NCI-H1105 (cell line): ENCODE results near the gene ASXL3.

ENCODE experiments used
- DNase-seq: peaks from one replicate; lab custom pipeline; 2025; lab: John Stamatoyannopoulos, UW

The ASXL3 gene

DNA sequence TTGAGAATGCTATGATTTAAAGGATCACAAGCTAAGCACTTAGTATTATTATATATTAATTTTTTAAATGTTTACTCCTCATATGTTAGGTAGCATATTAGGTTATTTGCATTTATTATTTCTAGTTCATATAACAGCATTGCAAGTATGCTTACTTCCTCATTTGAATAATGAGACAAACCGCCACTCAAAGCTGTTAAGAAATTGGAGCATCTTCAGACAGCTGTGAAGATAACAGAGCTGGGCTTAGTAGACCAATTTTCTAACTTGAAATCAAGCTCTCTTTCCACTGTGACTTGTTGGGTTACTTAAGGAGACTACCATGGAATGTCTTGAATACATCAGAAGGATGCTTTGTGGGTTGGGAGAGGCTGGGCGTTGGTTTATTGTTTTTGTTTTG, 139.3 kb downstream of the ASXL3 start:
- no peak for DNase-seq

DNA sequence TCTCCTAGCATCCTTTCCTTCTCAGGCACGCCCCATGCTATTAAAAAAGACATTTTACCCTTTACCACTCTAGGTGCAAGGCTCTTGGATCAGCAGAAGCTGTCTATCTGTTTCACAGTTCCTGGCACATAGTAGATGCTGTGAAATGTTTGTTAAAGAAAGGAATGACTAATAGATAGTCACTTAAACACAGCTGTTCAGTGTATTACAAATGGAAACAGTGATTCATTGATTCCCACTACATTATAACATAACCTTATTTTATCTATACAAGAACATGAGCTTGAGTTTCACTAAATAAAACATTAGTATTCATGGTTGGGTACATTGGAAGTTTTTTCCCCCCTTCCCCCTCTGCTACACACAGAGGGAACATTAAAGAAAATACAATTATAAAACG, 142.1 kb downstream of the ASXL3 start:
- no peak for DNase-seq

DNA sequence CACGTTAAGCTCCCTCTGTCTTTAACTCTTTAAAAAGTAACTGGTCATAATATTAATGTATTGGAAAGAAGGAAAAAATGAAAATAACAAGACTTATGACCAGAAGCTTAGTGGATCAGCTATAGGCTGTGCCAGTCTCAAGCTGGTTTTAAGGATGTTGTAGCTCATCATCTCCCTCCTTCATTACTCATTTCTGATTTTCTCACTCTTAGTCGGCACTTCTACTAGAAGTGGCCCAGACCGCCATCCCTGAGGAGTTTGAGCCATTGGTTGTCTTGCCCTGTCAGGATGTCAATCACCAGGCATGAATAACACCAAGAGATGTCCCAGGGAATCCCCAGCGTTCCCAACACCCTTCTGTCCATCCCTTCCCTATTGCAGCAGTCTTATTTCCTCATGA, 151.5 kb downstream of the ASXL3 start:
- no peak for DNase-seq

DNA sequence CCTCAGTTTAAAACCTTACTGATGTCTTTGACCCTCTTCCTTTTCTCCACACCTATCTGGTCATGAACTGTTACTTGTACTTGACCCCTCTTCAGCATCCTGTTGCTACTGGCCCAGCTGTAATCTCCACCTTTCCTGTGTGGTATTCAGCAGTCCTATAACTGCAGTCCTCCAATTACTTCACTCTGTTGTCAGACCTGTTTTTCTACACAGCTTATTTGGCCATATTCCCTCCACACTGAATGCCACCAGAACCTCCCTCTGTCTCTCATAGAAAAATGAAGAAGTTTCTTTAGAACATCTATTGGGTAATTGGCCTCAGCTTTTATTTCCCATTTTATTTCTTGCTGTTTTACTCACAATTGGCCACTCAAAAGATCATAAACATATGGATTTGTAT, 155.4 kb downstream of the ASXL3 start:
- no peak for DNase-seq

DNA sequence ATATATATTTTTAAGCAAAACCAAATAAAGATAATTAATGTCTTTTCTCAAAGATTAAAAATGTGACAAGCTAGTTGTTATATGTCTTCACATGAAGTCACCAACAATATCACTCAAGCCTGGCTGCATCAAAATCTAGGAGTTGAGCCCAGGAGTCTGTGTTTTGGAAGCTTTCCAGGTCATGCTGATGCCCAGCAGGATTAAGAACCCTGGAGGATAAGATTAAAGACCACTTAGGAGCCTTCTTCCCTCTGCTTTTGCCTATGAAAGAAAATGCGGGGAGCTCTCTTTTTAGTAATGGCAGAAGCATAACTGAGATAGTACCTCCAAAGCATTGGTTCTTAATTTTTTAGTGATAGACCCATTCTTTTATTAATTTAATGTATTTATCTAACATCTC, 157.4 kb downstream of the ASXL3 start:
- no peak for DNase-seq

DNA sequence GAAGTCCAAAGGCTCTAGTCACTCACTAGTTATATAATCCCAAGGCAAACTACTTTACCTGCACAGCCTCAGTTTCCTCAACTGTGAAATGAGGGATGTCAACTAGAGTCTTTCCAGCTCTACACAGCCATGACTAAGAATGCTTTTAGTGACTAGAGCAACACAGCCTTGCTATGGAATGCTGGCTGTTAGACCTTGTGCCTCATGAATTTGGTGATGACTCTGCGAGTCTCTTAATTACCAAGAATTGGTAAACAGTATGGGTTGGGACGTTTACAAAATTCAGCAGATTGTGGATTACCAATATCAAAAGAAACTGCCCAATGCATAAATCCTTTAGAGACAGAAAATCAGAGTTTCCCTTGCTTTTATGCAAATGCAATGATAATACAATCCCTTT, 163.7 kb downstream of the ASXL3 start:
- no peak for DNase-seq

DNA sequence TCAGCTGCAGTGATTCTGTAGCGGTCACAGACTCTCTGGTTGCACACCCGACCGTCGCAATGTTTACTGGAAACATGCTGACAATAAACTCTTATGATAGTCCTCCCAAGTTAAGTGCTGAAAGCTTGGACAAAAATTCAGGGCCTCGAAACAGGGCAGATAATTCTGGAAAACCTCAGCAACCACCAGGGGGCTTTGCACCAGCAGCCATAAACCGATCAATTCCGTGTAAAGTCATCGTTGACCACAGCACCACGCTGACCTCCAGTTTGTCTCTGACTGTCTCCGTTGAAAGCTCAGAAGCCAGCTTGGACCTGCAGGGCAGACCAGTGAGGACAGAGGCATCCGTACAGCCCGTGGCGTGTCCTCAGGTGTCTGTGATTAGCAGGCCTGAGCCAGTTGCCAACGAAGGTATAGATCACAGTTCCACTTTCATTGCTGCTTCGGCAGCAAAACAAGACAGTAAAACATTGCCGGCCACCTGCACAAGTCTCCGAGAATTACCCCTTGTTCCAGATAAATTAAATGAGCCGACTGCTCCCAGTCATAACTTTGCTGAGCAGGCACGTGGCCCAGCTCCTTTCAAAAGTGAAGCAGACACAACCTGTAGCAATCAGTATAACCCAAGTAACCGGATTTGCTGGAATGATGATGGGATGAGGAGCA, 166.1 kb downstream of the ASXL3 start:
- DNase-seq = peak; percentile 68

DNA sequence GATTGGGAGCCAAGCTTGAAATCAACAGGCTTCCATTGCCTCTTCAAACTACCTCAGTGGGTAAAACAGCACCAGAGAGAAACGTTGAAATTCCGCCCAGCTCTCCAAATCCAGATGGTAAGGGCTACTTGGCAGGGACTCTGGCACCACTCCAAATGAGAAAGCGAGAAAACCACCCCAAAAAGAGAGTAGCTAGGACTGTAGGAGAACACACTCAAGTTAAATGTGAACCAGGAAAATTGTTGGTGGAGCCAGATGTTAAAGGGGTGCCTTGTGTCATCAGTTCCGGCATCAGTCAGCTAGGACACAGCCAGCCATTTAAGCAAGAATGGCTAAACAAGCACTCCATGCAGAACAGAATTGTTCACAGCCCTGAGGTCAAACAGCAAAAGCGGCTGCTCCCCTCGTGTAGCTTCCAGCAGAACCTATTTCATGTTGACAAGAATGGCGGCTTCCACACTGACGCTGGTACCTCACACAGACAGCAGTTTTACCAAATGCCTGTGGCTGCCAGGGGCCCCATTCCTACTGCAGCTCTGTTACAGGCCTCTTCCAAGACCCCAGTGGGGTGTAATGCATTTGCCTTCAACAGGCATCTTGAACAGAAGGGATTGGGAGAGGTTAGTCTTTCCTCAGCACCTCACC, 167.3 kb downstream of the ASXL3 start:
- DNase-seq = peak; percentile 72

DNA sequence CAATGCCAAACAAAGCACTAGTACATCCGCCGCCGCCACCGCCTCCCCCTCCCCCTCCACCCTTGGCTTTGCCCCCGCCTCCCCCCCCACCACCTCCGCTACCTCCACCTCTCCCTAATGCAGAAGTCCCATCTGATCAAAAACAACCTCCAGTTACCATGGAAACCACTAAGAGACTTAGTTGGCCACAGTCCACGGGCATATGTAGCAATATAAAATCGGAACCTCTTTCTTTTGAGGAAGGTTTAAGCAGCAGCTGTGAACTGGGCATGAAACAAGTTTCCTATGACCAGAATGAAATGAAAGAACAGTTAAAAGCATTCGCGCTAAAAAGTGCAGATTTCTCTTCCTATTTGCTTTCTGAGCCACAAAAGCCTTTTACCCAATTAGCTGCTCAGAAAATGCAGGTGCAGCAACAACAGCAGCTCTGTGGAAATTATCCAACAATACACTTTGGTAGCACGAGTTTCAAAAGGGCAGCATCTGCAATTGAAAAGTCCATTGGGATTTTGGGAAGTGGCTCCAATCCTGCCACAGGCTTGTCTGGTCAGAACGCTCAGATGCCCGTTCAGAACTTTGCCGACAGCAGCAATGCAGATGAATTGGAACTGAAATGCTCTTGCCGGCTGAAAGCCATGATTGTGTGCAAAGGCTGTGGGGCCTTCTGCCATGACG, 168.0 kb downstream of the ASXL3 start:
- DNase-seq = peak; percentile 98

DNA sequence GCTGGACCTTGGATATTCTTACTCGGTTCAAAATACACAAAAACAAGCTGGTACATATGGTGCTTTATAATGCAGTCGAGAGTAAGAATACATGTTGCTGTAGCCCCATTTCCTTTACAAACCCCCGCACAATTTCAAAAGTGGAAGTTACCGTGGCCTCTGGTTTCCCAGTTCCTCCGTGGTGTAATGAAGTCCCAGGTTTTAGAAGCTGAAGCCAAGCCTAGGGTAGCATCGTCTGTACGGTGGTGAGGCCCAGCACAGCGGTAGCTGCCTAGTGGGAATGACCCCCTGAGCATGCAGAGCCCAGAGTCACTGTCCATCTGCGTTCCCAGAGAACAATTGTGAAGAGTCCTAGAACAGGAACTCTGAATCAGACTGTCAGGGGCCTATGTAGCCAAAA, 171.8 kb downstream of the ASXL3 start:
- peak; percentile 33 for DNase-seq

DNA sequence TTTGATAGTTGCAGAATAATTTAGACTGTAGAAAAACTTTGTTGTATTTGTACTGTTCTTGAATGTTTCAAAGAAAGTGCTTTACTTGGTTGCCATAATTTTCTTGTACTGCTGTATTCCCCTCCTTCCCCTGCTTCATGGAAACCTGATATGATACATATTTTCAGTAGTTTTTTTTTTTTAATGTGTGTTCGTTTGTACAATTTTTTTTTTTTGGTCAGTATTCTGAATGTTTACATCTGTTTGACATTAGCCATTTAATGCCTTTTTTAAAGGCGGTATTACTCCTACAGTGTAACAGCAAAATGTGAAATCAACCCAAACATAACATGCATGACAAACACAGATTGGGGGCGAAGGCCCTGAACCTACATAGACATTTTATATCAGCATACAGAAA, 172.3 kb downstream of the ASXL3 start:
- no peak for DNase-seq

DNA sequence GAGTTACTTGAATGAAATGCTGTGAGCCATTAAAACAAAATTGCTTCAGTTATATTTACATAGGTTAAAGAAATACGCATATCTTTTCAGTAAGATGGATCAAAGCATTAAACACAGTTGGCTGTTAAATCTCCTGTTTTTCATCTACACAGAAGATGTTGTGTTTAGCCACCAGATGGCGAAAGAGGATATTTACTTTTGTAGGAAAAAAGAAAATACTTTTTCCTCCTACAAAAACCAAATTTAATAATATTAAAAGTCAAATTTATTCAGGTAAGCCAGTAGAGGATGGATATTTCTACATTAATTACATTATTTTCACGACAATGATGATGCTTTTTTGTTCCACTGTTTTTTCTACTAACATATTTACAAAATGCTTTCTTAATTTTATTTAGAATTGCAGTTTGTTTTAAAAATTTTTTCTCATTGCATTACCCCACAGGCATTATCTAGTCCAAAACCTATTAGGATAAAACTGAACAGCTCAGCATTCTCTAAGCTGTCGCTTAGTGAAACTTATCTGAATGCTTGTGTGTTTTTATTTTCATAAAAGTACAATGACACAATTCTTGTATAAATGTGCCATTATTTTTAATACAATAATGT, 173.7 kb downstream of the ASXL3 start:
- peak; percentile 60 for DNase-seq

DNA sequence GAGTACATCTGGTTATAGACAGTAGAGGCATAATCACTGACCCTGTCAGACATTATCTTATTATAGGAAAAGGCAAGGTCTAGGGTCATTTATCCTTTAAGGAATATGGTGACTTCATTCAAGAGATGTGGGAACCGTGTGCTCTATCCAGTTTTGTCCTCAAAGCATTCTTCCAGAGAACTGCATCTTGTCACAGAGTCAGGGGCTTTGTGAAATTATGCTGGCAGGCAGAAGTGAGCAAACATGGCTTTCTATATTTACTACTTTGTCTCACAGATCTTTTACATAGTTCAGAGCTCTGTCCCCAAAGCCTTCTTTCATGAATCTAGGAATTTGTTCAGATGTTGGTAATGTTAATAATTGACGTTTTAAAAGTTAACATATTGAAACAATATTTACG, 177.4 kb downstream of the ASXL3 start:
- peak; percentile 64 for DNase-seq

DNA sequence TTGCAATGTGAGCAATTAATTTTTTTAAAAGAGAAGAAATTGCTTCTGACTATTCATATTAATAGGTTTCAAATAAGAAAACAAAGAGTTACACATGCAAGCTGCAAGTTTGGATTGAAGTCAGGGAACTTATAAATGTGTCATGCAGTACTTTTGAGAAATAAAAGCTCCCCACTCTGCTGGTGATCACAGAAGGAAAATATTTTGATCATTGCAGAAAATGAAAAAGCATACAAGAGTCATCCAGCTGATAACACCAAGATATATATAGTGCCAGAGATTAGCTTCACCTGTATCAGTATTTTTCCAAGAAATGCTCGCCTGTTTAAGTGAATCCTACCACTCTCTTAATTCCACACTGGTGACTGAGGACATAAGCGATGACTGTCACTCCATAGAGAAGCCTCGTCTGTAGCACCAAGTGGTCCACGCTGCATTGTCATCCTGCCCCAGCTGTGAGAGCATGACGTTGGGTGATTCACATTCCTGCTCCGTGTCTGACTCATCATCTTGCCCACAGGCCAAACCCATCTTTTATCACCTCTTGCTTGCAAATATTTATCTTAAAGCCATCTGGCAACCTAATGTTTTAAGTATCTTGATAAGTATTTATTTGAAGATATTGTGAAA, 178.0 kb downstream of the ASXL3 start:
- peak; percentile 86 for DNase-seq

DNA sequence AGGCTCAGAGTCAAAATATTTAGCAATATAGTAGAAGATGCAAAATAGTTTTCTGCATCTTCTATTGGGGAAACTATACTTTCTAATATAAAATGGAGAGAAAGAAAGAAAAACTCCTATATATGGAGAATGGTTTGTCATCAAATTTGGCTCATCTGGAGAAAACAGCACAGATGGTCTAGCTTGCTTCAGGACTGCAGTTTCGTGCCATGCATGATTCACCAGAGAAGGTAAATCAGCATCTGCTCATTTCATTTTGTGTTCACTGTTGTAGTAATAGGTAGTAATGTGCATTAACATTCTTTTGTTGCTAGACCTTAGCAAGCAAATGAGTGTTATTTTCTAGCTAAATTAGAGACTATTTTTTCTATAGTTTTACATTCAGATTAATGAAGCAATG, 179.0 kb downstream of the ASXL3 start:
- peak; percentile 45 for DNase-seq

DNA sequence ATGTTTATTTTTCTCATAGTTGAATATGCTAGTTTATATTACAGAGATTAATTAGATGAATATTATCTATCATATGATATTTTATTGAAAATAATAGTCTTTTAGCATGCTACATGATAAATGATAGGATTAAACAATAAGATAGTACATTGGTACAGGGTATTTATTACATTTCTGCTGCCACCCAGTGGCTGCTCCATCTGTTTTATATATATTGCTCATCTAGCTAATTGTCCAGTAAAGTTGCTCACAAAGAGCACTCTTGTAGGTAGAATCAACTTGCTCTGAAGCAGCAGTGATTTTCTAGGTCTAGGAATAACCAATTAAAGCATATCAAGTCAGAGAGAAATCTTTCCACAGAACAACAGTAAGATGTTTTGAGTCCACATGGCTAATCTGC, 183.3 kb downstream of the ASXL3 start:
- DNase-seq = peak; percentile 45

DNA sequence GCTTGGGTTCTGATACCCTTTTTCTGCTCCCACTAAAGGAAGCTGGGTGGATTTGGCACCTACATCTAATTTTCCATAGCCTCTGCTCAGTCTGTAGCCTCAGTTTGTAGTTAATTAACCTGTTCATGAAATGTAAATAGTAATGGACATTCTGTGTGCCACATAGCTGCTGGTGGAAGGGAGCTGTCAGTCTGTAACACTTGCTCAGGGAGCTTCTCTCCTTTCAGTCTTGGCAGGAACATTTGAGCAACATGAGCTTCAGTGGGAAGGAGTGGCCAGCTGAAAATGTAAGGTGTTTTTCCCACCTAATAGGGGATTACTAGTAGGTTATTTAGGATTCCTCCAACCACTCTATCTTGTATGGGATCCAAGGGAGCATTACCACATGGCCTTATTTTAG, 203.4 kb downstream of the ASXL3 start:
- peak; percentile 57 for DNase-seq
